Right lobe of liver (tissue), 6 donors: Measurements from ENCODE around the gene TXNDC15. TPM values are rescaled to one million over a fixed set of nuclear protein-coding genes. Genes with fewer than 3 reads are reported as not detected.
"Not testable (repeated sequence)": the region's sequence is repeated elsewhere in the genome, so short reads cannot be mapped to it uniquely, and the experiment has no call there.

Experiments used
- ATAC-seq, 4 donors: fragments of 200-7000 bp; cut with Tn5 transposase; one replicate each; pipeline ENCODE4 v1.9.1; 2020; ENCODE audit warnings: mild to moderate bottlenecking in 4 of 4, moderate library complexity in 4 of 4
- DNase-seq, 3 donors: peaks; one replicate each; pipeline ENCODE4 v3.0.0-alpha.2; 2020
- H3K27ac ChIP-seq, 3 donors: fragments of 200-600 bp; one replicate each; pipeline ENCODE4 v1.8.0; 2022
- H3K27me3 ChIP-seq, 2 donors: fragments of 200-600 bp; one replicate each; pipeline ENCODE4 v1.8.0; 2022
- H3K36me3 ChIP-seq, 4 donors: fragments of 200-600 bp; sonication (generic) in 1 of 4; one replicate each; pipeline versions ENCODE4 v1.5.1 to v1.8.0; 2017 to 2022; ENCODE audit warnings: control low read depth in 1 of 4
- H3K4me1 ChIP-seq, 4 donors: fragments of 200-600 bp; sonication (generic) in 1 of 4; one replicate each; pipeline versions ENCODE4 v1.5.1 to v1.8.0; 2017 to 2022; ENCODE audit warnings: control low read depth in 1 of 4
- H3K4me3 ChIP-seq, 3 donors: fragments of 200-600 bp; one replicate each; pipeline ENCODE4 v1.8.0; 2022
- H3K9me3 ChIP-seq, 4 donors: fragments of 200-600 bp; sonication (generic) in 1 of 4; one replicate each; pipeline versions ENCODE4 v1.5.1 to v1.8.0; 2017 to 2022; ENCODE audit warnings: control low read depth in 1 of 4
- CTCF ChIP-seq, 4 donors: fragments of 200-600 bp in 3 of 4; fragments of 450-650 bp in 1 of 4; IDR thresholded peaks; one replicate each; pipeline versions ENCODE4 v1.5.1 to v1.8.0; 2016 to 2022; ENCODE audit warnings: antibody characterized with exemption in 4 of 4, mild to moderate bottlenecking in 2 of 4
- POLR2A ChIP-seq: fragments of 450-650 bp; IDR thresholded peaks from one replicate; pipeline ENCODE4 v1.6.1; 2017; ENCODE audit warnings: antibody characterized with exemption, mild to moderate bottlenecking
- WGBS: methylation state at CpG from one replicate; pipeline ENCODE4 v1.1.6; 2018; ENCODE audit warnings: low coverage, low lambda C conversion rate; ENCODE audit not compliant: insufficient coverage; ENCODE audit errors: missing lambda C conversion rate; 5-methylcytosine and 5-hydroxymethylcytosine counted together
- intact Hi-C, 2 donors: fragments of 100-400 bp; cut with DNase I; formaldehyde crosslinking; loops; one replicate each; pipeline versions ENCODE4 v1.11.2 to v1.14.1; 2022
- total RNA-seq, 6 experiments: library from RNA; depleted of rRNA in 2 of 6; stranded (reverse); fragments of >200 nt in 2 of 6; fragmentation: NEBNext Ultra II Directional in 3 of 6; extraction: Animal tissue kit (Norgen Biotek cat#: 25700) in 3 of 6; gene quantifications; one replicate each; pipeline versions ENCODE4 v1.1.0 to v1.2.4, GENCODE V29; 2016 to 2023
- donor health status: DM: no; HTN: yes; CAD: no.
- donor health status: DM: no; HTN: no; CAD: no.
- donor health status: DM: no; HTN: no; CAD: no.
- donor health status: DM: no; HTN: yes; CAD: no.
- donor health status: DM: no; HTN: yes; CAD: no.

The TXNDC15 gene
- total RNA-seq, 6 experiments from 2014 or later: 20.8 to 30.9 (median 28.2) TPM

- no peak for DNase-seq
- intact Hi-C loops: no loop called here
- WGBS: 12% methylated on average over 11 of the region's 12 CpGs
- peaks cover 0 to 35% (median 11%) of the 10 kb centered on the region in 4 donors for H3K4me1 ChIP-seq
- peak in 2 of 4 donors; percentile 1 to 6 for ATAC-seq
- TF ChIP-seq CTCF (IDR thresholded peaks at IDR 0.05): no peak
- no peak for TF ChIP-seq POLR2A
- no peaks in the 10 kb centered on the region for H3K9me3 ChIP-seq
- H3K36me3 ChIP-seq: peaks cover 0 to under 1% (median 0%) of the 10 kb centered on the region in 4 donors
- H3K27ac ChIP-seq: peak overlapping the region; percentile 77 to 97 (median 93)
- H3K4me3 ChIP-seq: peak overlapping the region; percentile 68 to 97 (median 89)
- no peaks in the 10 kb centered on the region for H3K27me3 ChIP-seq
These were observed 28.8 kb upstream of the TXNDC15 start for GRCh38 chr5:134845335-134845851.

- intact Hi-C loops: no loop called here
- H3K9me3 ChIP-seq: no peaks in the 10 kb centered on the region
- WGBS: 0% methylated on average over 9 of the region's 84 CpGs
- TF ChIP-seq CTCF (IDR thresholded peaks at IDR 0.05) (no peak), POLR2A (peak; percentile 100)
- H3K4me1 ChIP-seq: peaks cover 0 to 36% (median 13%) of the 10 kb centered on the region in 4 donors
- peak within 1 kb of the TSS; percentile 68 to 97 (median 89) for H3K4me3 ChIP-seq
- peak; percentile 96 to 99 (median 97) for ATAC-seq
- H3K27me3 ChIP-seq: no peaks in the 10 kb centered on the region
- no peaks in the 10 kb centered on the region for H3K36me3 ChIP-seq
- DNase-seq: peak; percentile 95 to 96 (median 96)
- peak within 1 kb of the TSS; percentile 77 to 97 (median 93) for H3K27ac ChIP-seq
These were observed 28.1 kb upstream of the TXNDC15 start, which contains the start of gene C5orf24 for GRCh38 chr5:134845852-134846640. Gene C5orf24, plus strand, starts transcription at chr5:134845968. Its CDS starts 8,933 bp downstream, at chr5:134854901.

- Histone ChIP-seq H3K4me3 (peak overlapping the region; percentile 68 to 97 (median 89)), H3K27me3 (no peaks in the 10 kb centered on the region), H3K9me3 (no peaks in the 10 kb centered on the region), H3K4me1 (peaks cover 0 to 42% (median 13%) of the 10 kb centered on the region in 4 donors), H3K36me3 (no peaks in the 10 kb centered on the region), H3K27ac (peak overlapping the region; percentile 77 to 97 (median 93))
- intact Hi-C loops: no loop called here
- no peak for TF ChIP-seq POLR2A
- DNase-seq (no peak), ATAC-seq (peak in 1 of 4 donors; percentile 8)
- 0% methylated on average over 11 of the region's 11 CpGs for WGBS
These were observed 27.6 kb upstream of the TXNDC15 start for GRCh38 chr5:134846641-134846960.

- DNase-seq, H3K27me3 ChIP-seq, H3K9me3 ChIP-seq, intact Hi-C loops, ATAC-seq, H3K4me3 ChIP-seq, H3K36me3 ChIP-seq: not testable (repeated sequence)
- 45% methylated on average over 7 of the region's 7 CpGs for WGBS
- peaks cover 0 to 43% (median 13%) of the 10 kb centered on the region in 4 donors for H3K4me1 ChIP-seq
- H3K27ac ChIP-seq: peak overlapping the region in 1 of 3 donors; percentile 8
These were observed 24.7 kb upstream of the TXNDC15 start for GRCh38 chr5:134849434-134849933.

GRCh38 chr5:134851307-134851923 lies 22.8 kb upstream of the TXNDC15 start:
- ATAC-seq: peak; percentile 56 to 84 (median 70)
- no peaks in the 10 kb centered on the region for H3K27me3 ChIP-seq
- peaks cover 0 to 38% (median 13%) of the 10 kb centered on the region in 4 donors for H3K4me1 ChIP-seq
- H3K36me3 ChIP-seq: peaks cover 0 to 23% (median 11%) of the 10 kb centered on the region in 4 donors
- peak overlapping the region in 1 of 3 donors; percentile 25 for H3K27ac ChIP-seq
- WGBS: 27% methylated on average over 1 of the region's 1 CpG
- H3K4me3 ChIP-seq: no peak overlapping the region
- H3K9me3 ChIP-seq: no peaks in the 10 kb centered on the region
- DNase-seq: no peak
- TF ChIP-seq CTCF (IDR thresholded peaks at IDR 0.05) (peak; percentile 38 to 64 (median 53)), POLR2A (no peak)
- intact Hi-C loops: no loop called here

- H3K27ac ChIP-seq, ATAC-seq, intact Hi-C loops, H3K4me3 ChIP-seq, H3K9me3 ChIP-seq, H3K4me1 ChIP-seq, H3K27me3 ChIP-seq, DNase-seq: not testable (repeated sequence)
- 84% methylated on average over 7 of the region's 7 CpGs for WGBS
- peaks cover 0 to 58% (median 24%) of the 10 kb centered on the region in 4 donors for H3K36me3 ChIP-seq
These were observed 17.7 kb upstream of the TXNDC15 start for GRCh38 chr5:134856465-134856864.
